ENCODE measurements around the gene ITIH4.

Gene ITIH4

DNA sequence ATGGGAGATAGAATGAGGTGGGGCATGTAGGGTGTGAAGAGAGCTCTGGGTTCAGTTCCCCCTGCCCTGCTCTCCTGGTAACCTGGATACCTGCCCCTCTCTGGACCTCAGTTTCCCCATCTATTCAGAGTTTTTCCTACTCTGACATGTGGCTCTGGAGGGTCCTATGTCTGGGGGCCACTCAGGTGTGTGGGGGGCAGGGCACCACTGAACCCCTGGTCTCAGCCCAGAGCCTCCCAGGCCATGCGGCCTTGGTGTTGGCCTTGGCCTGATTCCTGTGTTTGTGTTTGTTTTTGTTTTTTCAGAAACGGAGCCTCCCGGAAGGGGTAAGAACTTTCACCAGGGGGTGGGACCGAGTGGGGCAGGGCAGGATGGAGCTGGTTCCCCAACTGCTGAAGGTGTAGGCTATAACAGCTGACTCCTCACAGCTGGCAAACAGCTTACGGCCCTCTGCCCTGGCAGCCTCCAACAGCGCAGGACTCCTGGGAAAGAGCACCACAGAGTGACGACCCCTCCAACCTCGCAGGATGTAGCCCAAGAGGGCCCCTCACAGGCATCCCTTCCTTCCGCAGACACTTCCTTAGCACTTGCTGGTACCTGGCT lies 35.1 kb downstream of the ITIH4 start:
- no peak for DNase-seq

- DNase-seq, result no peak
Measured at GRCh38 chr3:52794612-52795099, 35.8 kb downstream of the ITIH4 start, which contains the start of gene ITIH3. Gene ITIH3 (plus strand): TSS chr3:52794796. CDS start chr3:52794804, 8 bp downstream.

DNA sequence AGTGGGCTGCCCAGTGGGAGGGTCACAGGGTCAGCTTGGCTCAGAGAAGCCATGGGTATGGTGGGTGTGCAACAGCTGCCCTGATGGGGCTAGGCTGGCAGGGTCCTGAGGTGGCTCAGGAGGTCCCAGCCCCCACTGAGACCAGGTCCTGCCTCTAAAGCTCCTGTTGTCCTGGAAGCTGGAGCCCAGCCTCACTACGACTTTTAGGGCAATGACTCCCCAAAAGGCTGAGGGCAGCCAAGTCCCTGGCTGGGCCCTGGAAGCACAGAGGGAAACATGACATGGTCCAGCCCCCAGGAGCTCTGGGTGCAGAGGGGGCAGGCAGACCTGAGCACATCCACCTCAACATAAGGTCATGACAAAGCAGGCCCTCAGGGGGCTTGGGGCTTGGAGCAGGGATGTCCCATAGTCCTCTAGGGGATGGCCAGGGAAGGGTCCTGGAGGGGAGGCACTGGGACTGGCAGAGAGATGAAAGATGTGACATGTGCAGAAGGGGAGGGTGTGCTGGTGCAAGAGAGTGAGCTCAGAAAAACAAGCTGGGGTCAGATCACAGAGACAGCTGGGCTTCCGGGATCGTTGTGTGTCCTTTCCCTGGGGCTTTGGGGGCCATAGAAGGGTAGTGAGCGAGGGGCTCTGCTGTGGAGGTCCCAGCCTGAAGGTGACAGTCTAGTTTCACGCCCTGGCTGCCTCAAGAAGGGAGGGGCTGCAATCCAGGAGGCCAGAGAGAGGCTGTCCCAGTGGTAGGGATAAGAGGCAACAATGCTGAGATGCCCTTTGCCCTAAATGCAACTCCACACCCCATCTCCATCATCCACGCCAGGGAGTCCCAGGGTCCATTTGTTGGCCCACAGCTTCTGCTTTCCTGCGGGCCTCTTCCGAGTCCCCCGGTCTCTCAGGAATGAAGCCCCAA lies 36.5 kb downstream of the ITIH4 start:
- no peak for DNase-seq

DNA sequence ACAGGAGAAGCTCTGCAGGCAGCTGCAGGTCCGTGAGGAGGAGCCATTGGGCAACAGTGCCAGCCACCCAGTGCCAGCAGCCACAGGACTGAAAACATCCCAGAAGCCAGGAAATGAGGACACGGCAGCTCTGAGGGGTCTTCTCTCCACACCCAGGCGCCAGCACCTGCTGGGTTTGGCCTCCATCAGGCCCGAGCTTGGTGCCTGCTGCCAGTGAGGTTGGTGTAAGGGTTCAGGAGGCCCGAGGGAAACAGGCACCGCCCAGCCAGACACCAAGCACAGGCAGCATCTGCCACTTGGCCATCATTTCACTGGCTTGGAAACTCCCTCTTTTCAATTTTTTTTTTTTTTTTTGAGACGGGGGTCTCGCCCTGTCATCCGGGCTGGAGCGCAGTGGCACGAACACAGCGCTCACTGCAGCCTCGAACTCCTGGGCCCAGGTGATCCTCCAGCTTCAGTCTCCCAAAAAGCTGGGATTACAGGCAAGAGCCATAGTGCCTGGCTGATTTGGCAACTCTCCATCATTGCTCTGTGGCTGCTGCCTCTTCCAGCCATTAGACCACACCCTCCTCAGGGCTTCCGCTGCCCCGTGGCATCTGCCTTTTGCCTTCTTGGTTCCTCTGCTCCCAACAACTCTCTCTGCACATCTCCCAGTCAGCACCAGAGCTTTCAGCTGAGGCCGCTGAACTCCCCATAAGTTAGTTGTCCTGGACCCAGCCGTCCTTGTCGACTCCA lies 37.3 kb downstream of the ITIH4 start:
- DNase-seq, result no peak

DNA sequence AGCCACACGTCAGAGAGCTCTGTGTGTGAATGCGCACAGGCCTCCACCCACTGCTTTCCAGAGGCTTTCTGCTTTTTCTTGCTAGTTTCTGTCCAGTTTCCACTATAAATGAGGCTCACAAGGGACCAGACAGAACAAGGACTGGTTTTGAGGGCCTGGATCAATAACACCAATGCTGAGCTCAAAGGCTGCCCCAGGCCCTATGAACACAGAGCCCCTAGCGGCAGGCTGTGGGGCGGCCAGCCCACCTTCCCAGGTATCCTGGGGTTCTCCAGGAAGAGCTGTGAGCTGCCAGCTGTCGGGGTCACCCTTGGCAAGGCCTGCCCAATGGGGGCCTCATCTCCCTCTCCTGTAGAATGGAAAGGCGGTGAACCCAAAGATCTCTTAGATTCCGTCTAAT lies 38.1 kb downstream of the ITIH4 start:
- no peak for DNase-seq

DNA sequence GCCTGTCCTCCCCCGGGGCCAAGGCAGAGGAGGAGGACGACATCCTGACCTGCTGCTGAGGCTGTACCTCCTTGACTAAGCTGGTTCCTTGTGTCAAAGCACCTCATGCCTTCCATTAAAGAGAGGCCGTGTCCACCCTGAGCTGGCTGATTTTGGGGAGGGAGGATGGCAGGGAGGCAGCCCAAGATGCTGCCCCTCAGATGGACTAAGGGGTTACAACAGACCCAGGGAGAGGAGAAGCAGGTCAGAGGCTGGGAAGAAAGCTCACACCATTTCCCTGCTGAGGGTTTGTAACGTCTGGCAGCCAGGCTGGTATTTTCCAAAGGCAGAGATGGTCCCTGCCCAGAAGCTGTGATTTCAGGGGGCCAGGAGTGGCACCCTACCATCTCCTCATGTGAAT lies 38.5 kb downstream of the ITIH4 start:
- DNase-seq, result no peak

- DNase-seq, result no peak
Measured at GRCh38 chr3:52791366-52791765, 39.1 kb downstream of the ITIH4 start.

DNA sequence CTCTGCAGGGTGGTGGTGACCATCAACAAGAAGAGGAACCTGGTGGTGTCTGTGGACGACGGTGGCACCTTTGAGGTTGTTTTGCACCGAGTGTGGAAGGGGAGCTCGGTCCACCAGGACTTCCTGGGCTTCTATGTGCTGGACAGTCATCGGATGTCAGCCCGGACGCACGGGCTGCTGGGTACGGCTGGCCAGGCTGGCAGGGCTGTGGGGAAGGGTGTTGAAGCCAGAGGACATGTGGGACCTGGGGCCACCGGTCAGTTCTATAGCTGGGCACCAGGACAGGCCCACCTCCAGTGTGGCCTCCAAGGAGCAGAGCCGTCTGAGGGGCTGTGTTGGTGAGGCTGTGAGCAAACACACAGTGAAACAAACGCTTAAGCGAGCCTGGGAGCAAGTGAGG lies 39.7 kb downstream of the ITIH4 start:
- DNase-seq, result no peak

DNA sequence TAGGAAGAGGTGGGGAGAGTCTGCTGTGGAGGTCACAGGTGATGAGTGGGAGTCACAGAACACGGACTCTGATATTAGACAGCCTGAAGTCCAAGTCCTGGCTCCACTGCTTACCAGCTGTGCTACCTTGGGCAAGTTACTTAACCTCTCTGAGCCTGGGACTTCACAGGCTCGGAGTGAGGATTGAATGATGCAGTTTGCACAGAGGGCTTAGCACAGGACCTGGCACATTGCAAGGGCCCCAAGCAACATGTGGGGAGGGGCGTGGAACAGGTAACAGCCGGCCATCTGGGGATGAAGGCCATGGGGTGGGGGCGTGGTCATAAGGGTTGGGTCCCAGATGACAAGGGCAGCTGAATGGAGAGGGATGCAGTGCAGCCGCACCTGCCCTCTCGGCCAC lies 40.1 kb downstream of the ITIH4 start:
- DNase-seq, result no peak

- DNase-seq, result no peak
Measured at GRCh38 chr3:52789746-52790040, 40.8 kb downstream of the ITIH4 start.

DNA sequence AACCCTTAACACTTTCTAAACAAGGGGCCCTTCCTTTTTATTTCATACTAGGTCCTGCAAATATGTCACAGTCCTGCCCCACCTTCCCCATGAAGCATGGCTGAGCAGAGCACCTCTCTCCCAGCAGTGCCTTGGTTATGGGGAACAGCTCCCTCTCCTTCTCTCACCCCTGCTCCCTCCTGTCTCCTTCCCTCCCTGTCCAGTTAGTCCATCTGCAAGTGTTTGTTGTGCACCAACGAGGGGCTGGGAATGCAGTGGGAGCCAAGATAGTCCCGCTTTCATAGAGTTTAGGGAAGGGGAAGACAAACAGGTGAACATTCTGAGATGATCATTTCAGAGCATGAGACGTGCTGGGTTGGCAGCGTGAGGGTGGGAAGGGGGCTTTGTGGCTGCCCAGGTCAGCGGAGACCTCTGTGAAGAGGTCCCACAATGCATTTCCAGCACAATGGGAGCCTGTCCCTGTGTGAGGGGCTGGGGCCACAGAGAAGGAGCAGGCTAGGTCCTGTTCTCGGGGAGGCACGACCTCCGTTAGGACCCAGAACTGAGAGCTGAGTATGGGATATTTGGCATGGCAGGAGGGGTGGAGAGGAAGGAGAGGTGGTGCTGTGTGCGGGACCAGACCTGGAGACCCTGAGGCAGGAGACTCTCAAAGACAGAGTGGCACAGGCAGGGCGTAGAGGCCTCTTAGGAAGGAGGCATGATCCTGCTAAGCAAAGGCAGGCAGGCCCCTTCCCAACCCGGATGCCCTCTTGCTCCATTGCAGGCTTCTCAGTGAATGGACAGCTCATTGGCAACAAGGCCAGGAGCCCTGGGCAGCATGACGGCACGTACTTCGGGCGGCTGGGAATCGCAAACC lies 41.4 kb downstream of the ITIH4 start:
- DNase-seq, result no peak

- no peak for DNase-seq
Measured at GRCh38 chr3:52787672-52788625, 42.5 kb downstream of the ITIH4 start.

DNA sequence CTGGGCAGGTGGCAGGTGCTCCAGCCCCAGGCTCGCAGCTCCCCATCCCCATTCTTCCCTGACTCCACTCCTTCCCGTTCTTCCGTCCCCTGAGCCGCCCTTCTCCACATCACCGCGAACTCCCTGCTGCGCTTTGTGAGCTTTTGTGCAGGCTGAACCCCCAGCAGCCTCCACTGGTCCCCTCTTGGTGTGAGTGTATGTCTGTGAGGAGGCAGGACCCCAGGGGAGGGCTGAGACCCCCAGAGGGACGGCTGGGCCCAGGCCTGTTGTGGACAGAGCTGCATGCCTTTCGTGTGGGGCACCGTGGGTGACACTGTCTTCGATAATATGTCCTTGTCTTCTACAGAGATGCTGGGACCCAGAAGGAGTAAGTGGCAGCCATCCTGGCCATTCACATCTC lies 43.2 kb downstream of the ITIH4 start:
- no peak for DNase-seq

DNA sequence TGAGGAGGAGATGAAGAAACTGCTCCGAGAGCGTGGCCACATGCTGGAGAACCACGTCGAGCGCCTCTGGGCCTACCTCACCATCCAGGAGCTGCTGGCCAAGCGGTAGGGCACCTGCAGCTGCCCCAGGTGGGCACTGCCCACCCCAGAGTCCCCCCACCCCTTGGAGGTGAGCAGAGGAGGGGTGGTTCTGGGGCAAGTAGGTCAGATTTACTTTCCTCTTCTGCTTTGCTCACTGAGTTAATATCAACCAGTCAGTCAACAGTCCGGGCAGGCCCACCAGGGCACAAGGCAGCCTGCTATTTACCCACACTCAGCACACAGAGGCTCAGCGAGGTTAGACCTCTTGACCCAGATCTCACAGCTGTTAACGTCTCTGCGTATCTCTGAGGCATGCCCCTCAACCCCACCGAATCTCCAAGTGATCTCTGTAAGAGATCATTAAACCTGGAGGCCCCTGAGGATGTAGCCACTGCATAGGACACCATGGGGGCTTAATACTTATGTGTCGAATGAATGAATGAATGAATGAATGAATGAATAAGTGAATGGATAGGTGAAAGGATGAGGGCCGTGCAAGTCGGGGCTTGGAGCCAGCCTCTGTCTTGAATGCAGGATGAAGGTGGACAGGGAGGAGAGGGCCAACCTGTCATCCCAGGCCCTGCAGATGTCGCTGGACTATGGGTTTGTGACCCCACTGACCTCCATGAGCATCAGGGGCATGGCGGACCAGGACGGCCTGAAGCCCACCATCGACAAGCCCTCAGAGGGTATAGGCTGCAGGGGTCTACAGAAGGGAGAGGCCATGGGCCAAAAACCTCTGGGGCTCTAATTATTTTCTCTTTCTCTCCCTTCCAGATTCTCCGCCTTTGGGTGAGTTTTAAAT lies 43.9 kb downstream of the ITIH4 start:
- no peak for DNase-seq

GRCh38 chr3:52784931-52785590 lies 45.4 kb downstream of the ITIH4 start:
- DNase-seq, result no peak

DNA sequence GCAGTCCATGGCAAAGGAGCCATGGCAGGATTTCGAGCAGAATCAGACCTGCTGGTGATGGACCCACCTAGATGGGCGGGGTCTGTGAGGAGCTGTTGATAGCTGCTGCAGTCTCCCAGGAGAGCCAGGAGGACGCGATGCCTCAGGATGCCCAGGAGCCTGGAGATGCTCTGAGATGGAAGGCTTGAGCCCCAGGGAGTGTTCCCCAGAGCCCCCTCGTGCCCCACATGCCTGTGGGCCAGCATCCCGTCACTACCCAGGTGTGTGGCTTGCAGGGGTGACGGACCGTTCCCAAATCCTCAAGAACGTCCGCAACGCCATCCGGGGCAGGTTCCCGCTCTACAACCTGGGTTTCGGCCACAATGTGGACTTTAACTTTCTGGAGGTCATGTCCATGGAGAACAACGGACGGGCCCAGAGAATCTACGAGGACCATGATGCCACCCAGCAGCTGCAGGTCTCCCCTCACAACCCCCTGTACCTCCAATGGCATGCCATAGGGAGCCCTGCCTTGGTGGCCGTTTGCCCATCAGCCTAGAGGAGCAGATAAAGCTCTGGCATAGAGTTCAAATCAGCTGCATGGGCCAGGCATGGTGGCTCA lies 46.4 kb downstream of the ITIH4 start:
- DNase-seq, result no peak

GRCh38 chr3:52783211-52783555 lies 47.3 kb downstream of the ITIH4 start:
- no peak for DNase-seq

DNA sequence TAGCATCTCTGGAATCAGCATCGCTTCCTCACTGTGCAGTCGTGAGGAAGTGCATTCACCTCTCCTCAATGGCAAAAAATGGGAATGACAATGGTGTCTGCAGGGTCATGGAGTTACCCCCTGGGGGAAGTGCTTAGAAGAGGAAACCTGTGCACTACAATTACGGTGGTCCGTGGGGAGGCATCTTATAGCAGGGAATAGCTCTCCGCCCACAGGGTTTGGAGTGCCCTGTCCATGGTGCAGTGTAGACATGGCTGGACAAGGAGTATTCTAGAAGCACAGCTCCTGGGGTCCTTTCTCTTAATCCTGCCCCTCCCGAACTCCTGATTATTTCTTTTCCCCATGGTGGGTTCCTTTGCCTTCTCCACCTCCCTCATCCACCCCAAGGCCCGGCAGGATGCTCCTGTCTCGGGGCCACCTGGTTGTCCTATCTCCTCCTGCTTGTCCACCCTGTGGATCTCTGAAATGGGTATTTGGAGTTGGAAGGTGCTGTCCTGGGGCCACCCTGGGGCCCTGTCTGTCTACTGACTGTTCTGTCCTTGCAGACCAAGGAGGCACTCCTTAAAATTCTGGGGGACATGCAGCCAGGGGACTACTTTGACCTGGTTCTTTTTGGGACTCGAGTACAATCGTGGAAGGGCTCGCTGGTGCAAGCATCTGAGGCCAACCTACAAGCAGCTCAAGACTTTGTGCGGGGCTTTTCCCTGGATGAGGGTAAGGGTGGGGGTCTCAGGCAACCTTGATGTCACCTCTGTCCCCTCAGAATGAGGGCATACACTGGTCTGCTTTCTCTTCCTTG lies 47.9 kb downstream of the ITIH4 start:
- DNase-seq, result no peak

DNA sequence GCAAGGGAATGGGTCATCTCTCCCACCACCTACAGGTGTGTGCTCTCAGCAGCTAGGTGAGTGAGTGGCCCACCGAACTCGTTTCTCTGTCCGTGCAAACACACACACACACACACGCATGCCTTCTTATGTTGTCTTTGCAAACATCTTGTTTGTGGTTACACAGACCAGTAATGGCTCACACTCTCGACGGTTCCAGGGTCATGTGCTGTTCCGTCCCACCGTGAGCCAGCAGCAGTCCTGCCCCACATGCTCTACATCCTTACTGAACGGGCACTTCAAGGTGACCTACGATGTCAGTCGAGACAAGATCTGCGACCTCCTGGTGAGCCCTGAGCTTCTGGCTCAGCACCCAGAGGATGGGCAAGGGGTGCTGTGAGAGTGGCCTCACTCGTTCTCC lies 48.7 kb downstream of the ITIH4 start:
- no peak for DNase-seq

Data from stimulated activated CD8-positive, alpha-beta memory T cell treated with anti-CD3 and anti-CD28 coated beads, Interleukin-4, amount 100 ng/mL, for 48 hours (primary cell).